ENCODE measurements around the gene IQCH.
"Not testable (repeated sequence)": the region's sequence is repeated elsewhere in the genome, so short reads cannot be mapped to it uniquely, and the experiment has no call there.

IQCH gene

GRCh38 chr15:67359431-67360079 is 105.0 kb downstream of the IQCH start:
- DNase-seq, result no peak

GRCh38 chr15:67361100-67361499 is 106.5 kb downstream of the IQCH start:
- DNase-seq, result no peak

- not testable (repeated sequence) for DNase-seq
Observed at GRCh38 chr15:67363712-67364111, 109.1 kb downstream of the IQCH start.

GRCh38 chr15:67365994-67366393 is 111.4 kb downstream of the IQCH start:
- DNase-seq, result no peak

GRCh38 chr15:67366904-67367303 is 112.3 kb downstream of the IQCH start:
- DNase-seq, result no peak

- no peak for DNase-seq
Observed at GRCh38 chr15:67369359-67369998, 114.9 kb downstream of the IQCH start.

- DNase-seq, result no peak
Observed at GRCh38 chr15:67370206-67370954, 115.8 kb downstream of the IQCH start.

GRCh38 chr15:67372543-67372942 is 118.0 kb downstream of the IQCH start:
- no peak for DNase-seq

- DNase-seq, result no peak
Observed at GRCh38 chr15:67372986-67373675, 118.5 kb downstream of the IQCH start.

- no peak for DNase-seq
Observed at GRCh38 chr15:67373971-67374370, 119.4 kb downstream of the IQCH start.

- DNase-seq, result no peak
Observed at GRCh38 chr15:67379530-67379929, 124.9 kb downstream of the IQCH start.

GRCh38 chr15:67380921-67381320 is 126.3 kb downstream of the IQCH start:
- DNase-seq, result no peak

GRCh38 chr15:67381416-67382045 is 126.9 kb downstream of the IQCH start:
- no peak for DNase-seq

- no peak for DNase-seq
Observed at GRCh38 chr15:67382723-67383122, 128.1 kb downstream of the IQCH start.

GRCh38 chr15:67383899-67384298 is 129.3 kb downstream of the IQCH start:
- no peak for DNase-seq

- DNase-seq, result no peak
Observed at GRCh38 chr15:67384761-67385160, 130.2 kb downstream of the IQCH start.

GRCh38 chr15:67385971-67386370 is 131.4 kb downstream of the IQCH start:
- DNase-seq, result no peak

GRCh38 chr15:67386947-67387346 is 132.4 kb downstream of the IQCH start:
- DNase-seq, result no peak

GRCh38 chr15:67389975-67390374 is 135.4 kb downstream of the IQCH start:
- no peak for DNase-seq

GRCh38 chr15:67394873-67395639 is 140.5 kb downstream of the IQCH start:
- no peak for DNase-seq

- DNase-seq, result no peak
Observed at GRCh38 chr15:67396114-67396513, 141.5 kb downstream of the IQCH start.

GRCh38 chr15:67397139-67397538 is 142.6 kb downstream of the IQCH start:
- DNase-seq, result no peak

Data from T1000 (cell line).